Progenitor cell of endocrine pancreas (in vitro differentiated cells): Measurements from ENCODE around the gene INTS13. TPM values are rescaled to one million over a fixed set of nuclear protein-coding genes. Genes with fewer than 3 reads are reported as not detected.
"Not testable (repeated sequence)": the region's sequence is repeated elsewhere in the genome, so short reads cannot be mapped to it uniquely, and the experiment has no call there.

Source experiments
- DNase-seq: peaks from one replicate; pipeline ENCODE4 v3.0.0; 2021; ENCODE audit warnings: low spot score; ENCODE audit not compliant: unreplicated experiment
- H3K27ac Mint-ChIP-seq: 2 replicates; pipeline ENCODE4 v1.8.0; 2021; ENCODE audit warnings: mild to moderate bottlenecking, moderate library complexity, mixed read lengths
- H3K27me3 Mint-ChIP-seq: 2 replicates; pipeline ENCODE4 v1.8.0; 2021; ENCODE audit warnings: mixed read lengths
- H3K36me3 Mint-ChIP-seq: 2 replicates; pipeline ENCODE4 v1.8.0; 2022; ENCODE audit warnings: mixed read lengths; ENCODE audit not compliant: insufficient read depth
- H3K4me1 Mint-ChIP-seq: 2 replicates; pipeline ENCODE4 v1.8.0; 2021; ENCODE audit warnings: low read depth, mixed read lengths
- H3K4me3 Mint-ChIP-seq: 2 replicates; pipeline ENCODE4 v1.8.0; 2021; ENCODE audit warnings: low read depth, mild to moderate bottlenecking, moderate library complexity, mixed read lengths
- H3K9me3 Mint-ChIP-seq: 2 replicates; pipeline ENCODE4 v1.8.0; 2021; ENCODE audit warnings: low read depth, mixed read lengths
- CTCF ChIP-seq: fragments of 200-600 bp; sonication (generic); IDR thresholded peaks from one replicate; pipeline ENCODE4 v1.5.0; 2021; ENCODE audit warnings: antibody characterized with exemption, mild to moderate bottlenecking; ENCODE audit not compliant: unreplicated experiment
- total RNA-seq: library from RNA; stranded (reverse); gene quantifications from 2 replicates; pipeline ENCODE4 v1.2.1, GENCODE V29; 2021

INTS13 gene
- total RNA-seq, 1 donor from 2014 or later, result 36.3 TPM

GRCh38 chr12:26921886-26922285 is 15.9 kb downstream of the INTS13 start:
- H3K27ac Mint-ChIP-seq, result no peak overlapping the region
- H3K4me3 Mint-ChIP-seq, result no peak overlapping the region
- no peaks in the 10 kb centered on the region for H3K27me3 Mint-ChIP-seq
- no peak for DNase-seq
- H3K36me3 Mint-ChIP-seq, result peaks cover 28% of the 10 kb centered on the region
- TF ChIP-seq CTCF, result no peak
- H3K9me3 Mint-ChIP-seq, result no peaks in the 10 kb centered on the region
- H3K4me1 Mint-ChIP-seq, result peaks cover 11% of the 10 kb centered on the region

- Mint-ChIP-seq H3K36me3 (peaks cover 29% of the 10 kb centered on the region), H3K9me3 (no peaks in the 10 kb centered on the region), H3K27me3 (no peaks in the 10 kb centered on the region), H3K4me3 (no peak overlapping the region), H3K4me1 (peaks cover 14% of the 10 kb centered on the region), H3K27ac (peak overlapping the region; percentile 27)
- TF ChIP-seq CTCF, result no peak
- DNase-seq, result no peak
Observed at GRCh38 chr12:26919216-26919555, 18.6 kb downstream of the INTS13 start.

- no peak for DNase-seq
- no peaks in the 10 kb centered on the region for H3K9me3 Mint-ChIP-seq
- peak overlapping the region; percentile 27 for H3K27ac Mint-ChIP-seq
- H3K27me3 Mint-ChIP-seq, result no peaks in the 10 kb centered on the region
- no peak for TF ChIP-seq CTCF
- H3K4me1 Mint-ChIP-seq, result peaks cover 14% of the 10 kb centered on the region
- H3K4me3 Mint-ChIP-seq, result no peak overlapping the region
- H3K36me3 Mint-ChIP-seq, result peaks cover 28% of the 10 kb centered on the region
Observed at GRCh38 chr12:26918321-26919215, 19.2 kb downstream of the INTS13 start.

GRCh38 chr12:26906704-26907103 is 31.1 kb downstream of the INTS13 start:
- no peak for DNase-seq
- H3K27ac Mint-ChIP-seq, result peak overlapping the region; percentile 22
- H3K4me3 Mint-ChIP-seq, result no peak overlapping the region
- no peak for TF ChIP-seq CTCF
- no peaks in the 10 kb centered on the region for H3K27me3 Mint-ChIP-seq
- peaks cover 16% of the 10 kb centered on the region for H3K9me3 Mint-ChIP-seq
- peaks cover 9% of the 10 kb centered on the region for H3K4me1 Mint-ChIP-seq
- H3K36me3 Mint-ChIP-seq, result peaks cover 40% of the 10 kb centered on the region

GRCh38 chr12:26906024-26906423 is 31.8 kb downstream of the INTS13 start:
- Mint-ChIP-seq H3K27me3 (no peaks in the 10 kb centered on the region), H3K4me3 (no peak overlapping the region), H3K27ac (no peak overlapping the region), H3K4me1 (peaks cover 9% of the 10 kb centered on the region), H3K36me3 (peaks cover 44% of the 10 kb centered on the region), H3K9me3 (peaks cover 18% of the 10 kb centered on the region)
- no peak for TF ChIP-seq CTCF
- DNase-seq, result no peak

- not testable (repeated sequence) for H3K27ac Mint-ChIP-seq
Observed at GRCh38 chr12:26903396-26903795, 34.4 kb downstream of the INTS13 start.

More at GRCh38 chr12:26903396-26903795, 34.4 kb downstream of the INTS13 start:
- H3K36me3 Mint-ChIP-seq, result peaks cover 57% of the 10 kb centered on the region
- not testable (repeated sequence) for H3K27me3 Mint-ChIP-seq, DNase-seq, H3K4me1 Mint-ChIP-seq, H3K4me3 Mint-ChIP-seq
- H3K9me3 Mint-ChIP-seq, result peaks cover 18% of the 10 kb centered on the region
